ENCODE results near the gene HEXD.

HEXD gene

GRCh38 chr17:82414548-82415281 is 3.4 kb upstream of the HEXD start:
- Mint-ChIP-seq H3K4me3 (peak overlapping the region; percentile 48), H3K9me3 (no peaks in the 10 kb centered on the region), H3K36me3 (ENCODE audit: low read depth) (peaks cover 10% of the 10 kb centered on the region), H3K4me1 (peaks cover 22% of the 10 kb centered on the region), H3K27ac (no peak overlapping the region), H3K27me3 (no peaks in the 10 kb centered on the region)
- DNase-seq, result peak; percentile 79
- peak; percentile 35 for ATAC-seq

- H3K27me3 Mint-ChIP-seq, result no peaks in the 10 kb centered on the region
- no peaks in the 10 kb centered on the region for H3K9me3 Mint-ChIP-seq
- H3K4me1 Mint-ChIP-seq, result peaks cover 27% of the 10 kb centered on the region
- no peak overlapping the region for H3K27ac Mint-ChIP-seq
- ATAC-seq (no peak), DNase-seq (no peak)
- peaks cover 16% of the 10 kb centered on the region for H3K36me3 Mint-ChIP-seq (ENCODE audit: low read depth)
- H3K4me3 Mint-ChIP-seq, result peak overlapping the region; percentile 48
Observed at GRCh38 chr17:82415336-82415735, 2.8 kb upstream of the HEXD start.

GRCh38 chr17:82415786-82416185 is 2.4 kb upstream of the HEXD start:
- Mint-ChIP-seq H3K36me3 (ENCODE audit: low read depth) (peaks cover 16% of the 10 kb centered on the region), H3K27ac (no peak overlapping the region), H3K27me3 (no peaks in the 10 kb centered on the region), H3K9me3 (no peaks in the 10 kb centered on the region), H3K4me1 (peaks cover 27% of the 10 kb centered on the region), H3K4me3 (no peak overlapping the region)
- DNase-seq (no peak), ATAC-seq (no peak)

GRCh38 chr17:82416264-82416663 is 1.9 kb upstream of the HEXD start:
- ATAC-seq (no peak), DNase-seq (no peak)
- H3K9me3 Mint-ChIP-seq, result no peaks in the 10 kb centered on the region
- peaks cover 27% of the 10 kb centered on the region for H3K4me1 Mint-ChIP-seq
- H3K27ac Mint-ChIP-seq, result no peak overlapping the region
- H3K36me3 Mint-ChIP-seq (ENCODE audit: low read depth), result peaks cover 16% of the 10 kb centered on the region
- no peaks in the 10 kb centered on the region for H3K27me3 Mint-ChIP-seq
- H3K4me3 Mint-ChIP-seq, result no peak overlapping the region

GRCh38 chr17:82416771-82417170 is 1.4 kb upstream of the HEXD start:
- DNase-seq (no peak), ATAC-seq (no peak)
- Mint-ChIP-seq H3K27me3 (no peaks in the 10 kb centered on the region), H3K36me3 (ENCODE audit: low read depth) (peaks cover 16% of the 10 kb centered on the region), H3K27ac (no peak overlapping the region), H3K4me1 (peaks cover 27% of the 10 kb centered on the region), H3K9me3 (no peaks in the 10 kb centered on the region), H3K4me3 (no peak overlapping the region)

GRCh38 chr17:82419540-82419939 is 1.4 kb downstream of the HEXD start:
- H3K36me3 Mint-ChIP-seq (ENCODE audit: low read depth), result peaks cover 16% of the 10 kb centered on the region
- H3K27ac Mint-ChIP-seq, result peak overlapping the region; percentile 25
- no peaks in the 10 kb centered on the region for H3K9me3 Mint-ChIP-seq
- H3K27me3 Mint-ChIP-seq, result no peaks in the 10 kb centered on the region
- DNase-seq, result no peak
- H3K4me1 Mint-ChIP-seq, result peaks cover 23% of the 10 kb centered on the region
- peak overlapping the region; percentile 81 for H3K4me3 Mint-ChIP-seq
- ATAC-seq, result no peak

- Mint-ChIP-seq H3K4me3 (no peak overlapping the region), H3K9me3 (no peaks in the 10 kb centered on the region), H3K27ac (peak overlapping the region; percentile 4), H3K36me3 (ENCODE audit: low read depth) (peaks cover 14% of the 10 kb centered on the region), H3K4me1 (peaks cover 12% of the 10 kb centered on the region), H3K27me3 (no peaks in the 10 kb centered on the region)
- DNase-seq, result peak; percentile 70
- ATAC-seq, result no peak
Observed at GRCh38 chr17:82424001-82424862, 6.1 kb downstream of the HEXD start.

- Mint-ChIP-seq H3K36me3 (ENCODE audit: low read depth) (peaks cover 12% of the 10 kb centered on the region), H3K27me3 (no peaks in the 10 kb centered on the region), H3K4me3 (no peak overlapping the region), H3K9me3 (no peaks in the 10 kb centered on the region), H3K27ac (peak overlapping the region; percentile 4), H3K4me1 (peaks cover 9% of the 10 kb centered on the region)
- DNase-seq (no peak), ATAC-seq (no peak)
Observed at GRCh38 chr17:82424863-82425159, 6.7 kb downstream of the HEXD start.

GRCh38 chr17:82428546-82428945 is 10.4 kb downstream of the HEXD start:
- no peaks in the 10 kb centered on the region for H3K9me3 Mint-ChIP-seq
- DNase-seq (no peak), ATAC-seq (no peak)
- peaks cover 7% of the 10 kb centered on the region for H3K4me1 Mint-ChIP-seq
- no peaks in the 10 kb centered on the region for H3K36me3 Mint-ChIP-seq (ENCODE audit: low read depth)
- H3K27ac Mint-ChIP-seq, result no peak overlapping the region
- no peaks in the 10 kb centered on the region for H3K27me3 Mint-ChIP-seq
- no peak overlapping the region for H3K4me3 Mint-ChIP-seq

GRCh38 chr17:82429824-82430223 is 11.7 kb downstream of the HEXD start:
- H3K4me3 Mint-ChIP-seq, result no peak overlapping the region
- H3K4me1 Mint-ChIP-seq, result peaks cover 12% of the 10 kb centered on the region
- no peaks in the 10 kb centered on the region for H3K27me3 Mint-ChIP-seq
- H3K9me3 Mint-ChIP-seq, result no peaks in the 10 kb centered on the region
- H3K36me3 Mint-ChIP-seq (ENCODE audit: low read depth), result no peaks in the 10 kb centered on the region
- no peak for DNase-seq
- ATAC-seq, result no peak
- H3K27ac Mint-ChIP-seq, result no peak overlapping the region

- no peak overlapping the region for H3K4me3 Mint-ChIP-seq
- no peak overlapping the region for H3K27ac Mint-ChIP-seq
- peaks cover 15% of the 10 kb centered on the region for H3K4me1 Mint-ChIP-seq
- no peaks in the 10 kb centered on the region for H3K9me3 Mint-ChIP-seq
- H3K27me3 Mint-ChIP-seq, result no peaks in the 10 kb centered on the region
- no peak for ATAC-seq
- DNase-seq, result no peak
- no peaks in the 10 kb centered on the region for H3K36me3 Mint-ChIP-seq (ENCODE audit: low read depth)
Observed at GRCh38 chr17:82432017-82432416, 13.9 kb downstream of the HEXD start.

GRCh38 chr17:82433560-82434215 is 15.5 kb downstream of the HEXD start:
- no peaks in the 10 kb centered on the region for H3K27me3 Mint-ChIP-seq
- H3K27ac Mint-ChIP-seq, result no peak overlapping the region
- ATAC-seq (no peak), DNase-seq (no peak)
- no peaks in the 10 kb centered on the region for H3K36me3 Mint-ChIP-seq (ENCODE audit: low read depth)
- H3K9me3 Mint-ChIP-seq, result no peaks in the 10 kb centered on the region
- no peak overlapping the region for H3K4me3 Mint-ChIP-seq
- peaks cover 15% of the 10 kb centered on the region for H3K4me1 Mint-ChIP-seq

- ATAC-seq (peak; percentile 35), DNase-seq (peak; percentile 41)
- no peaks in the 10 kb centered on the region for H3K9me3 Mint-ChIP-seq
- peaks cover 15% of the 10 kb centered on the region for H3K4me1 Mint-ChIP-seq
- H3K4me3 Mint-ChIP-seq, result no peak overlapping the region
- no peak overlapping the region for H3K27ac Mint-ChIP-seq
- no peaks in the 10 kb centered on the region for H3K36me3 Mint-ChIP-seq (ENCODE audit: low read depth)
- no peaks in the 10 kb centered on the region for H3K27me3 Mint-ChIP-seq
Observed at GRCh38 chr17:82434216-82434565, 16.0 kb downstream of the HEXD start.

- H3K4me3 Mint-ChIP-seq, result no peak overlapping the region
- H3K27me3 Mint-ChIP-seq, result no peaks in the 10 kb centered on the region
- no peak overlapping the region for H3K27ac Mint-ChIP-seq
- ATAC-seq, result no peak
- H3K4me1 Mint-ChIP-seq, result peaks cover 11% of the 10 kb centered on the region
- no peak for DNase-seq
- H3K9me3 Mint-ChIP-seq, result no peaks in the 10 kb centered on the region
- no peaks in the 10 kb centered on the region for H3K36me3 Mint-ChIP-seq (ENCODE audit: low read depth)
Observed at GRCh38 chr17:82435103-82435502, 17.0 kb downstream of the HEXD start.

All from activated naive CD8-positive, alpha-beta T cell treated with anti-CD3 and anti-CD28 coated beads, Interleukin-2, amount 50 U/mL, for 24 hours (primary cell).